Astrocyte (in vitro differentiated cells and primary cell): ENCODE data around the gene TMEM94. TPM values are rescaled to one million over a fixed set of nuclear protein-coding genes. Genes with fewer than 3 reads are reported as not detected.

ENCODE experiments used
- DNase-seq: peaks from one replicate; pipeline ENCODE4 v3.0.0-alpha.2; 2010; ENCODE audit warnings: low read depth
- FAIRE-seq: peaks from 2 replicates; lab custom pipeline; 2011; peaks lifted over from hg19 to GRCh38; lab: Jason Lieb, UNC
- H2AFZ ChIP-seq: 2 replicates; pipeline ENCODE4 v1.6.0; 2012; ENCODE audit warnings: low read depth, low read length, inconsistent platforms
- H3K27ac ChIP-seq: 2 replicates; pipeline ENCODE4 v1.5.1; 2011; ENCODE audit warnings: low read depth, low read length, inconsistent platforms
- H3K27me3 ChIP-seq: 2 replicates; pipeline ENCODE4 v1.6.0; 2011; ENCODE audit warnings: low read length, inconsistent platforms; ENCODE audit not compliant: insufficient read depth
- H3K36me3 ChIP-seq: 2 replicates; pipeline ENCODE4 v1.5.1; 2011; ENCODE audit warnings: low read length, inconsistent platforms; ENCODE audit not compliant: insufficient read depth
- H3K4me1 ChIP-seq: 2 replicates; pipeline ENCODE4 v1.5.1; 2011; ENCODE audit warnings: low read length, inconsistent platforms; ENCODE audit not compliant: insufficient read depth
- H3K4me2 ChIP-seq: 2 replicates; pipeline ENCODE4 v1.6.0; 2012; ENCODE audit warnings: low read length, inconsistent platforms
- H3K4me3 ChIP-seq: 2 replicates; pipeline ENCODE4 v1.5.1; 2011; ENCODE audit warnings: low read depth, mild to moderate bottlenecking, low read length, inconsistent platforms; ENCODE audit not compliant: insufficient read depth
- H3K79me2 ChIP-seq: 2 replicates; pipeline ENCODE4 v1.6.0; 2012; ENCODE audit warnings: mild to moderate bottlenecking, low read length, inconsistent platforms; ENCODE audit not compliant: insufficient read depth
- H3K9ac ChIP-seq: 2 replicates; pipeline ENCODE4 v1.6.0; 2012; ENCODE audit warnings: mild to moderate bottlenecking, low read length, inconsistent platforms
- H3K9me3 ChIP-seq: 2 replicates; pipeline ENCODE4 v1.5.1; 2012; ENCODE audit warnings: low read depth, mild to moderate bottlenecking, low read length, inconsistent platforms; ENCODE audit not compliant: insufficient read depth
- H4K20me1 ChIP-seq: 2 replicates; pipeline ENCODE4 v1.6.0; 2012; ENCODE audit warnings: low read length, inconsistent platforms; ENCODE audit not compliant: insufficient read depth
- H3K27ac Mint-ChIP-seq: one replicate; pipeline ENCODE4 v1.8.0; 2021; ENCODE audit warnings: mild to moderate bottlenecking, mixed read lengths; ENCODE audit not compliant: unreplicated experiment
- H3K27me3 Mint-ChIP-seq: one replicate; pipeline ENCODE4 v1.8.0; 2021; ENCODE audit warnings: low read depth, mixed read lengths; ENCODE audit not compliant: unreplicated experiment
- H3K36me3 Mint-ChIP-seq: one replicate; pipeline ENCODE4 v1.8.0; 2021; ENCODE audit warnings: low read depth, mixed read lengths; ENCODE audit not compliant: unreplicated experiment
- H3K4me1 Mint-ChIP-seq: one replicate; pipeline ENCODE4 v1.8.0; 2021; ENCODE audit warnings: low read depth, mixed read lengths; ENCODE audit not compliant: unreplicated experiment
- H3K4me3 Mint-ChIP-seq: one replicate; pipeline ENCODE4 v1.8.0; 2021; ENCODE audit warnings: mild to moderate bottlenecking, moderate library complexity, mixed read lengths; ENCODE audit not compliant: unreplicated experiment
- H3K9me3 Mint-ChIP-seq: one replicate; pipeline ENCODE4 v1.8.0; 2021; ENCODE audit warnings: mild to moderate bottlenecking, mixed read lengths; ENCODE audit not compliant: unreplicated experiment
- EZH2 ChIP-seq: IDR thresholded peaks from 2 replicates; pipeline ENCODE4 v1.6.1; 2012; ENCODE audit warnings: mild to moderate bottlenecking, low read length, inconsistent platforms; ENCODE audit not compliant: insufficient read depth
- total RNA-seq: library from RNA; stranded (reverse); gene quantifications from 2 replicates; pipeline ENCODE4 v1.2.1, GENCODE V29; 2021
- TF ChIP-seq, protein P1 (sequence below): IDR thresholded peaks from 2 replicates; pipeline ENCODE4 v1.5.1; 2011; ENCODE audit warnings: low read depth, mild to moderate bottlenecking, inconsistent platforms, low read length, moderate library complexity; ENCODE audit not compliant: insufficient read depth

Gene TMEM94
- total RNA-seq, 1 donor from 2014 or later, result 52.4 TPM

DNA sequence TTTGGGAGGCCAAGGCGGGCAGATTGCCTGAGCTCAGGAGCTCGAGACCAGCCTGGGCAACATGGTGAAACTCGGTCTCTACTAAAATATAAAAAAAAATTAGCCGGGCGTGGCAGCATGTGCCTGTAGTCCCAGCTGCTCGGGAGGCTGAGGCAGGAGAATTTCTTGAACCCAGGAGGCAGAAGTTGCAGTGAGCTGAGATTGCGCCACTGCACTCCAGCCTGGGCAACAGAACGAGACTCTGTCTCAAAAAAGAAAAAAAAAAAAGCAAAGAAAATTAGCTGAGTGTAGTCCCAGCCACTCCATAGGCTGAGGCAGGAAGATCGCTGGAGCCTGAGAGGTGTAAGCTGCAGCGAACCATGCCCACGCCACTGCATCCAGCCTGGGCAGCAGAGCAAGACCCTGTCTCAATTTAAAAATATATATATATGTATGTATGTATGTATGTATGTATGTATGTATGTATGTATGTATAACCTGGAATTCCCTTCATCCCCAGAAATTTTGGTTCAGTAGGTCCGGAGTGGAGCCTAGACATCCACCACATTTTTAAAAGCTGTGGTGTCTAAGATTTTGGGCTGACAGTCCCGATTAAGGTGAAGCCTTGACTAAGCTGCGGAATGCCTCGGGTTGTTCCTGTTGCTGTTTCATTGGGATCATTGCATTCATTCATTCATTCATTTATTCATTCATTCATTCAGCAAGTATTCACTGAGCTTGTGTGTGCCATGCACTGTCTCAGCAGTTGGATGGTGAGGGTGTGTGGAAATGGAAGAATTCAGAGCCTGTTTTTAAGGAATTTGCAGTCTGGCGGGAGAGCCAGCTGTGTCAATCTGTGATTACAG lies 25.9 kb downstream of the TMEM94 start:
- H3K27me3 ChIP-seq, result no peaks in the 10 kb centered on the region
- FAIRE-seq (no peak), DNase-seq (no peak)
- no peak overlapping the region for H3K4me2 ChIP-seq
- no peaks in the 10 kb centered on the region for H3K9me3 Mint-ChIP-seq
- no peak overlapping the region for H3K27ac Mint-ChIP-seq
- no peaks in the 10 kb centered on the region for H3K9me3 ChIP-seq
- H2AFZ ChIP-seq, result no peak overlapping the region
- H3K4me1 Mint-ChIP-seq, result peaks cover 12% of the 10 kb centered on the region
- H3K4me3 ChIP-seq, result no peak overlapping the region
- no peaks in the 10 kb centered on the region for H3K27me3 Mint-ChIP-seq
- peaks cover 3% of the 10 kb centered on the region for H3K4me1 ChIP-seq
- no peak overlapping the region for H3K4me3 Mint-ChIP-seq
- H3K9ac ChIP-seq, result no peak overlapping the region
- TF ChIP-seq EZH2, result no peak
- TF ChIP-seq, protein P1, sequence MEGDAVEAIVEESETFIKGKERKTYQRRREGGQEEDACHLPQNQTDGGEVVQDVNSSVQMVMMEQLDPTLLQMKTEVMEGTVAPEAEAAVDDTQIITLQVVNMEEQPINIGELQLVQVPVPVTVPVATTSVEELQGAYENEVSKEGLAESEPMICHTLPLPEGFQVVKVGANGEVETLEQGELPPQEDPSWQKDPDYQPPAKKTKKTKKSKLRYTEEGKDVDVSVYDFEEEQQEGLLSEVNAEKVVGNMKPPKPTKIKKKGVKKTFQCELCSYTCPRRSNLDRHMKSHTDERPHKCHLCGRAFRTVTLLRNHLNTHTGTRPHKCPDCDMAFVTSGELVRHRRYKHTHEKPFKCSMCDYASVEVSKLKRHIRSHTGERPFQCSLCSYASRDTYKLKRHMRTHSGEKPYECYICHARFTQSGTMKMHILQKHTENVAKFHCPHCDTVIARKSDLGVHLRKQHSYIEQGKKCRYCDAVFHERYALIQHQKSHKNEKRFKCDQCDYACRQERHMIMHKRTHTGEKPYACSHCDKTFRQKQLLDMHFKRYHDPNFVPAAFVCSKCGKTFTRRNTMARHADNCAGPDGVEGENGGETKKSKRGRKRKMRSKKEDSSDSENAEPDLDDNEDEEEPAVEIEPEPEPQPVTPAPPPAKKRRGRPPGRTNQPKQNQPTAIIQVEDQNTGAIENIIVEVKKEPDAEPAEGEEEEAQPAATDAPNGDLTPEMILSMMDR, result no peak
- peaks cover 15% of the 10 kb centered on the region for H3K79me2 ChIP-seq
- no peaks in the 10 kb centered on the region for H3K36me3 ChIP-seq
- peaks cover 44% of the 10 kb centered on the region for H4K20me1 ChIP-seq
- no peak overlapping the region for H3K27ac ChIP-seq
- peaks cover 7% of the 10 kb centered on the region for H3K36me3 Mint-ChIP-seq

- no peak for DNase-seq
- no peaks in the 10 kb centered on the region for H3K27me3 Mint-ChIP-seq
These were observed 29.3 kb downstream of the TMEM94 start for GRCh38 chr17:75485688-75486087.

More at GRCh38 chr17:75485688-75486087, 29.3 kb downstream of the TMEM94 start:
- H3K4me3 Mint-ChIP-seq, result no peak overlapping the region
- Histone ChIP-seq H3K4me3 (no peak overlapping the region), H3K4me1 (peaks cover 9% of the 10 kb centered on the region), H3K4me2 (no peak overlapping the region), H2AFZ (no peak overlapping the region), H4K20me1 (peaks cover 37% of the 10 kb centered on the region), H3K27ac (no peak overlapping the region), H3K27me3 (no peaks in the 10 kb centered on the region), H3K79me2 (peaks cover 8% of the 10 kb centered on the region), H3K9ac (no peak overlapping the region), H3K9me3 (no peaks in the 10 kb centered on the region), H3K36me3 (no peaks in the 10 kb centered on the region)
- FAIRE-seq, result no peak
- TF ChIP-seq, protein P1, result no peak
- TF ChIP-seq EZH2, result no peak
- H3K36me3 Mint-ChIP-seq, result peaks cover 11% of the 10 kb centered on the region
- H3K9me3 Mint-ChIP-seq, result peaks cover 2% of the 10 kb centered on the region
- H3K4me1 Mint-ChIP-seq, result peaks cover 8% of the 10 kb centered on the region
- H3K27ac Mint-ChIP-seq, result no peak overlapping the region
